IPS DF 6.9 (cell line): ENCODE measurements around the gene FXR2.

Experiments
- DNase-seq: peaks from one replicate; pipeline ENCODE4 v3.0.0-alpha.2; 2013; ENCODE audit warnings: low read depth, low spot score
- H3K27ac ChIP-seq: one replicate; pipeline ENCODE4 v1.5.1; 2013; ENCODE audit warnings: low read length, control low read depth
- H3K27me3 ChIP-seq: 2 replicates; pipeline ENCODE4 v1.6.1; 2013; ENCODE audit warnings: mild to moderate bottlenecking, low read length; ENCODE audit not compliant: control insufficient read depth, insufficient read depth
- H3K36me3 ChIP-seq: 2 replicates; pipeline ENCODE4 v1.6.1; 2013; ENCODE audit warnings: low read length; ENCODE audit not compliant: control insufficient read depth, insufficient read depth
- H3K4me1 ChIP-seq: 2 replicates; pipeline ENCODE4 v1.6.1; 2013; ENCODE audit warnings: low read length; ENCODE audit not compliant: control insufficient read depth, insufficient read depth
- H3K4me3 ChIP-seq: 2 replicates; pipeline ENCODE4 v1.5.1; 2013; ENCODE audit warnings: mild to moderate bottlenecking, low read length
- H3K9me3 ChIP-seq: 2 replicates; pipeline ENCODE4 v1.6.1; 2013; ENCODE audit warnings: low read length, inconsistent platforms; ENCODE audit not compliant: control insufficient read depth, insufficient read depth
- WGBS: extraction: QIAGEN DNeasy Blood & Tissue Kit; methylation state at CpG from one replicate; pipeline ENCODE4 v1.1.7; 2013; ENCODE audit warnings: mixed read lengths, missing lambda C conversion rate; ENCODE audit not compliant: insufficient read length, insufficient coverage; 5-methylcytosine and 5-hydroxymethylcytosine counted together

Gene FXR2

GRCh38 chr17:7548585-7549400 lies 65.9 kb downstream of the FXR2 start, which contains the start of gene TNFSF12:
TSS of gene TNFSF12 (plus strand) at chr17:7549058. CDS start at chr17:7549154, 96 bp downstream.
- Histone ChIP-seq H3K9me3 (no peaks in the 10 kb centered on the region), H3K4me1 (0 out of 2 replicates have a peak, but pooled peaks cover 3% of the 10 kb centered on the region), H3K27ac (no peak within 1 kb of the TSS), H3K36me3 (no peaks in the 10 kb centered on the region; the same call in 1 of the 2 replicates), H3K4me3 (peak within 1 kb of the TSS; percentile 99), H3K27me3 (no peaks in the 10 kb centered on the region; the same call in 1 of the 2 replicates)
- DNase-seq: no peak
- no CpG with 5 or more reads among the region's 65 CpGs for WGBS

- no peaks in the 10 kb centered on the region; the same call in 1 of the 2 replicates for H3K36me3 ChIP-seq
- no CpG with 5 or more reads among the region's 6 CpGs for WGBS
- H3K4me3 ChIP-seq: no peak overlapping the region
- 0 out of 2 replicates have a peak, but pooled peaks cover 3% of the 10 kb centered on the region for H3K4me1 ChIP-seq
- DNase-seq: no peak
- H3K27ac ChIP-seq: no peak overlapping the region
- H3K9me3 ChIP-seq: no peaks in the 10 kb centered on the region
- H3K27me3 ChIP-seq: no peaks in the 10 kb centered on the region
These were observed 69.8 kb downstream of the FXR2 start for GRCh38 chr17:7544911-7545310.
